Thyroid gland (tissue), 4 donors: ENCODE measurements around the gene SOX4. TPM values are rescaled to one million over a fixed set of nuclear protein-coding genes. Genes with fewer than 3 reads are reported as not detected.

Experiments used
- DNase-seq, 2 donors: peaks; one replicate each; pipeline ENCODE4 v3.0.0-alpha.2; 2019
- H3K27ac ChIP-seq, 3 donors: fragments of 200-600 bp; sonication (generic); 1 replicate in 2 of 3; 2 replicates in 1 of 3; pipeline ENCODE4 v1.5.1; 2016 to 2019; ENCODE audit warnings: mild to moderate bottlenecking in 1 of 3, moderate library complexity in 1 of 3
- H3K27me3 ChIP-seq: fragments of 200-600 bp; sonication (generic); one replicate; pipeline ENCODE4 v1.5.1; 2019
- H3K36me3 ChIP-seq, 2 donors: fragments of 200-600 bp; sonication (generic); one replicate each; pipeline ENCODE4 v1.5.1; 2016 to 2019
- H3K4me1 ChIP-seq, 2 donors: fragments of 200-600 bp; sonication (generic); one replicate each; pipeline ENCODE4 v1.5.1; 2017 to 2019
- H3K4me3 ChIP-seq, 3 donors: fragments of 200-600 bp; sonication (generic); replicated peaks in 1 of 3; 1 replicate in 2 of 3; 2 replicates in 1 of 3; pipeline ENCODE4 v1.5.1; 2016; ENCODE audit warnings: mild to moderate bottlenecking in 1 of 3
- H3K9me3 ChIP-seq: fragments of 200-600 bp; sonication (generic); one replicate; pipeline ENCODE4 v1.5.1; 2017
- POLR2A ChIP-seq, 2 donors: fragments of 450-650 bp; IDR thresholded peaks; one replicate each; pipeline ENCODE4 v1.6.1; 2017; ENCODE audit warnings: antibody characterized with exemption in 2 of 2, mild to moderate bottlenecking in 2 of 2, moderate library complexity in 1 of 2
- WGBS, 2 donors: methylation state at CpG; one replicate each; pipeline ENCODE4 v1.1.5; 2017; 5-methylcytosine and 5-hydroxymethylcytosine counted together
- intact Hi-C: fragments of 100-400 bp; cut with DNase I; formaldehyde crosslinking; loops from one replicate; pipeline ENCODE4 v1.15.1; 2023
- total RNA-seq, 4 donors: library from RNA; depleted of rRNA; stranded (reverse); fragments of >200 nt; gene quantifications; one replicate each; pipeline ENCODE4 v1.2.3, GENCODE V29; 2016
- TF ChIP-seq, protein P1 (sequence below), 6 experiments: fragments of 200-600 bp in 3 of 6; fragments of 450-650 bp in 3 of 6; sonication (generic) in 3 of 6; IDR thresholded peaks; one replicate each; pipeline ENCODE4 v1.5.1; 2016 to 2019; ENCODE audit warnings: antibody characterized with exemption in 6 of 6, mild to moderate bottlenecking in 2 of 6, inconsistent platforms in 1 of 6, moderate library complexity in 1 of 6

SOX4 gene
- total RNA-seq, 4 donors from 2014 or later, result 10.8 to 20.7 (median 14.7) TPM

DNA sequence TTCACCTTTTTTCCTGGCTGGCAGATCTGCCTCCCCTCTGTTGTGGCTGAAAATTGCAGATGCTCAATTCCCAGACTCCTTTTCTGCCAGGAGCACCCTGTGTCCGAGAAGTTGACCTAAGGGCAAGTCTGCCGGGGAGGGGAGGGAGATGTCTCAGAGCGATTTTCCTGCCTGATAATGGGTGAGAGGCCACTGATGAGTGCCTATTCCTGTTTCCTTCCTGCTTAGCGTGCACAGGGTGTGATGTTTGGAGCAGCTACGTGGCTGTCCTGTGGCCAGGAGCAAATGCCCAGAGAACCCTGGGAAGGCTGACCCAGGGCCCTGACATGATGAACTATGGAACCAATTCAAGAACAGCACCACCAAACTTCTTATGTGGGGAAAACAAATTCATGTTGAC is 22.5 kb downstream of the SOX4 start:
- 58 to 62% methylated on average over 5 of the region's 5 CpGs for WGBS, 2 donors
- Histone ChIP-seq H3K27ac (no peak overlapping the region), H3K36me3 (no peaks in the 10 kb centered on the region), H3K9me3 (no peaks in the 10 kb centered on the region), H3K4me1 (no peaks in the 10 kb centered on the region), H3K4me3 (no peak overlapping the region), H3K27me3 (no peaks in the 10 kb centered on the region)
- TF ChIP-seq, protein P1, sequence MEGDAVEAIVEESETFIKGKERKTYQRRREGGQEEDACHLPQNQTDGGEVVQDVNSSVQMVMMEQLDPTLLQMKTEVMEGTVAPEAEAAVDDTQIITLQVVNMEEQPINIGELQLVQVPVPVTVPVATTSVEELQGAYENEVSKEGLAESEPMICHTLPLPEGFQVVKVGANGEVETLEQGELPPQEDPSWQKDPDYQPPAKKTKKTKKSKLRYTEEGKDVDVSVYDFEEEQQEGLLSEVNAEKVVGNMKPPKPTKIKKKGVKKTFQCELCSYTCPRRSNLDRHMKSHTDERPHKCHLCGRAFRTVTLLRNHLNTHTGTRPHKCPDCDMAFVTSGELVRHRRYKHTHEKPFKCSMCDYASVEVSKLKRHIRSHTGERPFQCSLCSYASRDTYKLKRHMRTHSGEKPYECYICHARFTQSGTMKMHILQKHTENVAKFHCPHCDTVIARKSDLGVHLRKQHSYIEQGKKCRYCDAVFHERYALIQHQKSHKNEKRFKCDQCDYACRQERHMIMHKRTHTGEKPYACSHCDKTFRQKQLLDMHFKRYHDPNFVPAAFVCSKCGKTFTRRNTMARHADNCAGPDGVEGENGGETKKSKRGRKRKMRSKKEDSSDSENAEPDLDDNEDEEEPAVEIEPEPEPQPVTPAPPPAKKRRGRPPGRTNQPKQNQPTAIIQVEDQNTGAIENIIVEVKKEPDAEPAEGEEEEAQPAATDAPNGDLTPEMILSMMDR (IDR thresholded peaks at IDR 0.05), result no peak
- no peak for TF ChIP-seq POLR2A (IDR thresholded peaks at IDR 0.05)
- no peak for DNase-seq
- intact Hi-C loops, result no loop called here

DNA sequence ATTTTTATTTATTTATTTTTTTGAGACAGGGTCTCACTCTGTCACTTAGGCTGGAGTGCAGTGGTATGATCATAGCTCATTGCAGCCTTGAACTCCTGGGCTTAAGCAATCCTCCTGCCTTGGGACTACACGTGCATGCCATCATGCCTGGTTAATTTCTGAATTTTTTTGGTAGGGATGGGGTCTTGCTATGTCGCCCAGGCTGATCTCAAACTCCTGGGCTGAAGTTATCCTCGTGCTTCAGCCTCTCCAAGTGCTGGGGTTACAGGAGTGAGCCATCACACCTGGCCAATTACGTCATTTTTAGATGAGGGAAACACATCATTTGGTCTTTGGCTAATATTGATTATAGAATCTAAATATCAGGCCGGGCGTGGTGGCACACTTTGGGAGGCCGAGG is 32.1 kb downstream of the SOX4 start:
- H3K36me3 ChIP-seq, result no peaks in the 10 kb centered on the region
- no peak overlapping the region for H3K27ac ChIP-seq
- H3K27me3 ChIP-seq, result no peaks in the 10 kb centered on the region
- TF ChIP-seq, protein P1 (IDR thresholded peaks at IDR 0.05), result no peak
- TF ChIP-seq POLR2A (IDR thresholded peaks at IDR 0.05), result no peak
- intact Hi-C loops, result no loop called here
- 78 to 92% methylated on average over 7 of the region's 7 CpGs for WGBS, 2 donors
- H3K4me3 ChIP-seq, result no peak overlapping the region
- H3K4me1 ChIP-seq, result no peaks in the 10 kb centered on the region
- DNase-seq, result no peak
- H3K9me3 ChIP-seq, result no peaks in the 10 kb centered on the region

DNA sequence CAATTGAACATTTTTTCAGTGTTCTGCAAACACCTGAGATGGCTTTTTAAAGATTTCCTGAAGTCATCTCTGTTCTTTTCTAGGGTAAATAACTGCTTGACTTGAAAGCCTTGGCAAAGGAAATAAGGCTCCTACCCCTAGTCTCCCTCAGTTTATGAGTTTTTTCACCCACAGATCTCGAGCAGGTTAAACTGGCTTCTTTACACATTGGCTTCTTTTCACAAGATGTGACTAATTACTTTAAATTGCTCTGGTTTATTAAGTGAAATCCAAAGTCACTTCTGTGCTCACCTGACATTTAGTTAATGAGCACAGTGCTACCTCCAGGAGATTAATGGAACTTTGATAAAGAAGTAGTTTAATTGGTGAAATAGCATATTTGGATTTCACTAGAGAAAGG is 33.2 kb downstream of the SOX4 start:
- Histone ChIP-seq H3K4me3 (no peak overlapping the region), H3K27ac (no peak overlapping the region), H3K27me3 (no peaks in the 10 kb centered on the region), H3K36me3 (no peaks in the 10 kb centered on the region), H3K4me1 (no peaks in the 10 kb centered on the region), H3K9me3 (no peaks in the 10 kb centered on the region)
- TF ChIP-seq POLR2A (IDR thresholded peaks at IDR 0.05), result no peak
- TF ChIP-seq, protein P1 (IDR thresholded peaks at IDR 0.05), result no peak
- intact Hi-C loops, result no loop called here
- DNase-seq, result no peak
- 53 to 84% methylated on average over 1 of the region's 1 CpG for WGBS, 2 donors

DNA sequence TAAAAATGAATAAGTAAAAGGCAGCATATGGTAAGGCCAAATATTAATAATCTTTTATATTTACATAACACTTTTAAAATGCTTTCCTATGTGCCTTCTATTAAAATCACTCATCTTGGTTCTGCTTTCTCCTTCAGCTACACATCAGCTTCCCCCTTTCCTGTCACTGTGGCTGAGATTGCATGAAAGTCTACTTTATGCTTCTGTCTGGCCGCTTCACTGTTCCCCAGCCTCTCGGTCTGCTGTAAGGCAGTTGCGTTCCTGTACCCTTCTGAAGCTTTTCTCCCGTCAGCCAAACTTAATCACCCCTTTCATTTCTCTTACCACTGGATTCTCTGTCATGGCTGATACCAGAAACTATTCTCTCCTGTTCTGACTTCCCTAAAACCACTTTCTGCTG is 34.6 kb downstream of the SOX4 start:
- Histone ChIP-seq H3K4me1 (no peaks in the 10 kb centered on the region), H3K9me3 (no peaks in the 10 kb centered on the region), H3K27ac (no peak overlapping the region), H3K27me3 (no peaks in the 10 kb centered on the region), H3K36me3 (no peaks in the 10 kb centered on the region), H3K4me3 (no peak overlapping the region)
- intact Hi-C loops, result no loop called here
- no peak for DNase-seq
- TF ChIP-seq, protein P1 (IDR thresholded peaks at IDR 0.05), result no peak
- no peak for TF ChIP-seq POLR2A (IDR thresholded peaks at IDR 0.05)
- 87 to 93% methylated on average over 4 of the region's 4 CpGs for WGBS, 2 donors

DNA sequence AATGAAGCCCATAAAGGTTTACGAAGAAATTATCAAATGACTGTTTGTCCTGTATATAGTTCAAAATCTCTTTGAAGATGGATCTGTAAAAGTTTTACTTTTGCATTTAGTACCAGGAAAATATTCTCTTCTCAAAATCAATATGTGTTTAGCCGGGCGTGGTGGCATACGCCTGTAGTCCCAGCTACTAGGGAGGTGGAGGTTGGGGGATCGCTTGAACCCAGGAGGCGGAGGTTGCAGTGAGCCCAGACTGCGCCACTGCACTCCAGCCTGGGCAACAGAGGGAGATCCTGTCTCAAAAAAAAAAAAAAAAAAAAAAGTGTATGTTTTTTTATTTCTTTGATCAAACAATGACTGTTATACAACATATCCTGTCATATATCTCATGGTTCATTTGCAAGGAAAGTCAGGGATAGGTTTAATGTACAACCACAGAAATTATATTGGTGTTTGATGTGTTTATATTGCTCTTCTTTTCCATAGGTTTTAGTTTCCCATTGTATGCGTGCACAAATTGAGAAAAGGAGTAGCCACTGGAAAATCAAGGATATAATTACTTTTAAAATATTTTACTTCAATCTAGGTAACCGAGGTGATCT is 40.1 kb downstream of the SOX4 start:
- WGBS, 2 donors, result 96% methylated on average over 9 of the region's 9 CpGs
- Histone ChIP-seq H3K36me3 (no peaks in the 10 kb centered on the region), H3K4me3 (no peak overlapping the region), H3K9me3 (no peaks in the 10 kb centered on the region), H3K27me3 (no peaks in the 10 kb centered on the region), H3K4me1 (no peaks in the 10 kb centered on the region), H3K27ac (no peak overlapping the region)
- DNase-seq, result no peak
- TF ChIP-seq, protein P1 (IDR thresholded peaks at IDR 0.05), result no peak
- no peak for TF ChIP-seq POLR2A (IDR thresholded peaks at IDR 0.05)
- intact Hi-C loops, result no loop called here
